Measurements from ENCODE around the gene SHISAL1. TPM values are rescaled to one million over a fixed set of nuclear protein-coding genes. Genes with fewer than 3 reads are reported as not detected.

SHISAL1 gene
- total RNA-seq, 4 donors from 2014 or later = 0.47 to 1.9 (median 0.75) TPM

DNA sequence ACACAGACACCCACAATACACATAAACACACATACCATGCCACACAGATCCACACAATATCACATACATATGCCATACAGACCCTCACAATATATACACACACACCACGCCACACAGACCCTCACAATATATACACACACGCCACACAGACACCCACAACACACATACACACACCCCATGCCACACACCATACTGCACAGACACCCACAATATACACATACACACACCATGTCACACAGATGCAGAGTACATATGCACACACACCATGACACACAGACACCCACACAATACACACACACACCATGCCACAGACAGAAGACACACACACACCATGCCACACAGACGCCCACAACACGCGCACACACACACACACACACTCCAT lies 43.6 kb downstream of the SHISAL1 start:
- no peak for ATAC-seq (ENCODE audit: low FRiP score)
- TF ChIP-seq, protein P1, sequence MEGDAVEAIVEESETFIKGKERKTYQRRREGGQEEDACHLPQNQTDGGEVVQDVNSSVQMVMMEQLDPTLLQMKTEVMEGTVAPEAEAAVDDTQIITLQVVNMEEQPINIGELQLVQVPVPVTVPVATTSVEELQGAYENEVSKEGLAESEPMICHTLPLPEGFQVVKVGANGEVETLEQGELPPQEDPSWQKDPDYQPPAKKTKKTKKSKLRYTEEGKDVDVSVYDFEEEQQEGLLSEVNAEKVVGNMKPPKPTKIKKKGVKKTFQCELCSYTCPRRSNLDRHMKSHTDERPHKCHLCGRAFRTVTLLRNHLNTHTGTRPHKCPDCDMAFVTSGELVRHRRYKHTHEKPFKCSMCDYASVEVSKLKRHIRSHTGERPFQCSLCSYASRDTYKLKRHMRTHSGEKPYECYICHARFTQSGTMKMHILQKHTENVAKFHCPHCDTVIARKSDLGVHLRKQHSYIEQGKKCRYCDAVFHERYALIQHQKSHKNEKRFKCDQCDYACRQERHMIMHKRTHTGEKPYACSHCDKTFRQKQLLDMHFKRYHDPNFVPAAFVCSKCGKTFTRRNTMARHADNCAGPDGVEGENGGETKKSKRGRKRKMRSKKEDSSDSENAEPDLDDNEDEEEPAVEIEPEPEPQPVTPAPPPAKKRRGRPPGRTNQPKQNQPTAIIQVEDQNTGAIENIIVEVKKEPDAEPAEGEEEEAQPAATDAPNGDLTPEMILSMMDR (IDR thresholded peaks at IDR 0.05) = no peak
- DNase-seq (ENCODE audit: low spot score) = no peak

GRCh38 chr22:44268431-44269116 lies 44.2 kb downstream of the SHISAL1 start:
- no peak for DNase-seq (ENCODE audit: low spot score)

DNA sequence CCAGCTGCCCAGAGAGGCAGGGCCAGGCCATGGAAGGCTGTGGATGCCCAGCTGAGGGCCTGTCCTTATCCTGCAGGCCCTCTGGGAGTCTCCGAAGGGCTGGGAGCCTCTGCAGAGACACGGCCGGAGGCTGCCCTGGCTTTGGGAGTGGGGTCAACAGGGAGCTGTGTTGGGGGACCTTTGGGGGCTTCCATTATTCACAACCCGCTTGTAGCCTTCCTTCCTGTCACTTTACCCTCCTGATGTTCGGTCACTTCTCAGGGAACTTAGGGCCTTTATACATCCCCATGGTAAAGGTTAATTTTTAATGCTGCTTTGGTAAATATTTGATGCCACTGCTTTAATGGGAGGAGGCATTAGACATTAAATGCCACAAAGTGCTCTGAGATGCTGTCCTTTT lies 44.9 kb downstream of the SHISAL1 start:
- no peak for DNase-seq (ENCODE audit: low spot score)

More at GRCh38 chr22:44268431-44269116, 44.2 kb downstream of the SHISAL1 start:
- ATAC-seq (ENCODE audit: low FRiP score) = no peak
- TF ChIP-seq, protein P1 (IDR thresholded peaks at IDR 0.05) = no peak

DNA sequence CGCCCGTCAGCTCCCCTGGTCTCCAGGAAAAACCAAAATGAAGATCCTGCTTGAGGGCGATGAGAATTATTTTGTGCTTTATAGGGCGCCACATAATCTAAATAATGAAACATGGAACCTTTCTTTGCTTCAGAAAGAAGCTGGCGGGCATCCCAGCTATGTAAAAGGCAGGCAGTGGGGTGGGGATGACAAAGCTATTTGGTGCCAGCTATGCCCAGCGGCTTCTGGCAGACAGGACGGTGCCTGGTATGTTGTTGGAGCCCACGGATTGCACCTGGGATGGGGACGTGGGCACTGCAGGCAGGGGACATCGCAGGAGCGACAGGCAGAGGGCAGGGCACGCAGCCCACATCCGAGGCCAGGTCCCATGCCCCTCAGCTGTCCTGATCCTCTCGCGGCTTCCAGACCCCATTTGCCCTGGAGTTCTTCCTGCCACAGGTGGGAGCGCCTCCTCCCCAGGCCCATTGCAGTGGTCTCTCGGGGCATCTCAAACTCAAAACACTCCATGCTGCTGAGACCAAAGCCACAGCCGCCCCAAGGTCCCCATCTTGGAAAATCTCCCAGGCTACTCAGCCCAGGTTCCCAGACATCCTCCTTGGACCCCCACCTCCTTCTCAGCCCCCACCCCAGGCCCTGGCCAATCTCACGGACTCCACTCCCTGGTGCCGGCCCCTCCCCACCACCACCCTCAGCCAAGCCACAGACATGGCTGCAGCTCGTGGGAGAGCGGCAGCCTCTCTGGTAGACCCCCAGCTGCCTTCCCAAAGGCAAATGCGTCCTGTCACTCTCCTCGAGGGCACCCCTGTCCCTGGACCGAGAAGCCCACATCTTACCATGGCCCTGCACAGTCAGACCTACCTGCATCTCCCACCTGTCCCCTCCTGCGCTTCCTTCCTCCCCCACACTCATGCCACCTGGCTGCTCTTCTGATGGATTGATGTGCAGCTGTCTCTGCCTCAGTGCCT lies 45.7 kb downstream of the SHISAL1 start:
- TF ChIP-seq, protein P1 (IDR thresholded peaks at IDR 0.05) = no peak
- ATAC-seq (ENCODE audit: low FRiP score) (no peak), DNase-seq (ENCODE audit: low spot score) (no peak)

More for the DNA sequence above, 44.9 kb downstream of the SHISAL1 start:
- ATAC-seq (ENCODE audit: low FRiP score) = no peak
- TF ChIP-seq, protein P1 (IDR thresholded peaks at IDR 0.05) = no peak

DNA sequence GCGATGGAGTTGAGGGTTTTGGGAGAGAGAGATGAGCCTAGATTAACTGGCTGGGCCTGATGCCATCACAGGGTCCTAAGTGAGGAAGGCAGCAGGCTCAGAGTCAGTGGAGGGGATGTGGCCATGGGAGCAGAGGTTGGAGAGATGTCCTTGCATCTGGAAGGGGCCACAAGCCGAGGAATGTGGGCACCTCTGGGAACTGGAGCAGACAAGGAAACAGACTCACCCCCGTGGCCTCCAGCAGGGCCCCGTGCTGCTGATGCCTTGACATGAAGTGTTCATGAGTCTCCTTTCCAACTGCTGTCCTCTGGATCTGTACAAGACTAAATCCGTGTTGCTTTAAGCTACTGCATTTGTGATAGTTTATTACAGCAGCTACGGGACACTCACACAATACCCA lies 49.2 kb downstream of the SHISAL1 start:
- TF ChIP-seq, protein P1 (IDR thresholded peaks at IDR 0.05) = no peak
- DNase-seq (ENCODE audit: low spot score) (no peak), ATAC-seq (ENCODE audit: low FRiP score) (no peak)

DNA sequence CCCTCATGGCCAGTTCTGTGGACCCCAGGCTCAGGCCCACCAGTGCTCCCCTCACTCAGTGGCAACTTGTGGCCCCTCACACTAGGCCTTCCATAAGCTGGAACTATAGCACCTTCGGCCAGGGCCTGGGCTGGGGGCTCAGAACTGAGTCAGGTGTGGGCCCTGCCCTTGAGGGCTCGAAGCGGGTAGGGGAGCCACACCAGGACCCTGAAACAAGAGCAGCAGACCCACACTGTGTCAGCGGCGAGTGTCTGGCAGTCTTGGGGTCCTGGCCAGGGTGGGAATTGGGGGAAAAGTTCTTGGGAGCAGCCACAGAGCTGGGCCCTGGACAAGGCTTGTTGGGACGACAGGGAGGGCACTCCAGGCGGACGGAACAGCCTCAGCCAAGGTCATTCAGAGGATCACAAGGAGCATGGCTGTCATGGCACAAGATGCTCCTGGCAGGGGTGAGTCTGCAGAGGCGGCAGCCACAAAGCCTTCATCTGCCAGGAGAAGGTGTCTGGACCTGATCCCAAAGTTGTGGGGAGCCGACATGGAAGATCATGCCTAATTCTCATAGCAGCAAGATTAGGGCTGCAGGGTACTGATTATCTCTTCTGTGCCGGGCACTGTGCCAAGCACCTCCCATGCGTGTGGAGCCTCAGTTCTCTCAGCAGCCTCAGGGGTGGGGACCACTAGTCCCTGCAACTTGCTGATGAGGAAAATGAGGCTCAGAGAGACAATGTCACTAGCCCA lies 50.7 kb downstream of the SHISAL1 start:
- DNase-seq (ENCODE audit: low spot score) = no peak
- ATAC-seq (ENCODE audit: low FRiP score) = no peak
- TF ChIP-seq, protein P1 (IDR thresholded peaks at IDR 0.05) = no peak
